ENCODE data around the gene PLA1A. TPM values are rescaled to one million over a fixed set of nuclear protein-coding genes. Genes with fewer than 3 reads are reported as not detected.

Gene PLA1A
- total and polyA plus RNA-seq, 2 of the 4 experiments (the other 2 are of a cell fraction): not detected

- no peak overlapping the region for H3K27ac ChIP-seq (ENCODE audit: insufficient read depth, low read length)
- H3K56ac ChIP-seq (ENCODE audit: extremely low read depth, insufficient read depth, low read length): no peak overlapping the region
- H2BK120ac ChIP-seq (ENCODE audit: low read depth, low read length): no peak overlapping the region
- no peak overlapping the region for H3K9ac ChIP-seq (ENCODE audit: low read depth, low read length)
- no TSS peak for BruUV-seq (replicated peaks)
- H2AK9ac ChIP-seq (replicated peaks; ENCODE audit: low read depth, low read length, poor library complexity): no peak overlapping the region
- ATAC-seq (ENCODE audit: low read depth) (no peak), DNase-seq (no peak)
- intact Hi-C loops (cut with micrococcal nuclease) (no loop called here), dilution Hi-C loops (cut with HindIII; ENCODE audit: low sequenced_read_pairs, unreplicated experiment) (no loop called here), in situ Hi-C loops (cut with MboI; ENCODE audit: low sequenced_read_pairs) (no loop called here)
- whole genome bisulfite sequencing, 2 experiments (ENCODE audit: extremely low coverage in 2 of 2, insufficient read length in 1 of 2): 60% methylated on average over 1 of the region's 6 CpGs; no CpG with 5 or more reads in 1 of the 2 experiments
- H2AK5ac ChIP-seq (ENCODE audit: low read depth, low read length): no peak overlapping the region
- H2AFZ ChIP-seq (replicated peaks; ENCODE audit: low read length, poor library complexity): no peak overlapping the region
- peaks cover 10% of the 10 kb centered on the region for H3K27me3 ChIP-seq (ENCODE audit: control insufficient read depth, insufficient read depth, low read length)
- H3K9me3 ChIP-seq (ENCODE audit: control insufficient read depth, insufficient read depth, low read length): no peaks in the 10 kb centered on the region
- H3K4me2 ChIP-seq (ENCODE audit: low read depth, low read length): no peak overlapping the region
- H4K91ac ChIP-seq (ENCODE audit: insufficient read depth, low read depth, low read length): no peak overlapping the region
- no peaks in the 10 kb centered on the region for H3K9me1 ChIP-seq (ENCODE audit: insufficient read depth, low read length)
- H2BK20ac ChIP-seq (ENCODE audit: low read depth, low read length): no peak overlapping the region
- no peak overlapping the region for H4K5ac ChIP-seq (ENCODE audit: low read depth, low read length)
- H3K4me1 ChIP-seq (ENCODE audit: control insufficient read depth, insufficient read depth, low read length): no peaks in the 10 kb centered on the region
- H3K4me3 ChIP-seq (ENCODE audit: insufficient read depth, low read depth, low read length): no peak overlapping the region
- no peak overlapping the region for H3K14ac ChIP-seq (replicated peaks; ENCODE audit: low read depth, low read length)
- no peak overlapping the region for H3K4ac ChIP-seq (ENCODE audit: low read depth, low read length)
- no peak overlapping the region for H3K18ac ChIP-seq (ENCODE audit: low read depth, low read length)
- no peak overlapping the region for H2BK5ac ChIP-seq (ENCODE audit: low read depth, low read length, poor library complexity, severe bottlenecking)
- H4K20me1 ChIP-seq (ENCODE audit: insufficient read depth, low read length): no peaks in the 10 kb centered on the region
- H3K79me1 ChIP-seq (ENCODE audit: low read depth in 1 of 2, low read length in 2 of 2): no peaks in the 10 kb centered on the region
- ChIA-PET POLR2A (ENCODE audit: unreplicated experiment) (no interaction called here), CTCF (no interaction called here)
- no peaks in the 10 kb centered on the region for H3K36me3 ChIP-seq (ENCODE audit: control insufficient read depth, insufficient read depth, low read length)
- no peak overlapping the region for H4K8ac ChIP-seq (ENCODE audit: low read depth in 2 of 2, low read length in 2 of 2)
- no peak overlapping the region for H3K23ac ChIP-seq (ENCODE audit: low read depth, low read length)
- TF ChIP-seq MAFK (IDR thresholded peaks at IDR 0.05; ENCODE audit: low read depth, low read length) (no peak), RFX5 (IDR thresholded peaks at IDR 0.05; ENCODE audit: low read depth, low read length) (no peak), RAD21 (IDR thresholded peaks at IDR 0.05; ENCODE audit: low read length) (no peak)
- H2BK15ac ChIP-seq (ENCODE audit: low read depth, low read length): no peak overlapping the region
Observed at GRCh38 chr3:119609301-119609700, 11.6 kb downstream of the PLA1A start.

Data from IMR-90 (cell line).